HEK293 (cell line): ENCODE results near the gene CLCA1.

Source experiments
- CTCF ChIA-PET: fragments of 350-600 bp; formaldehyde crosslinking; extraction: SDS; loops from one replicate; lab custom pipeline; 2021; ENCODE audit warnings: antibody characterized with exemption; lab: Yijun Ruan, JAX
- POLR2A ChIA-PET: fragments of 300-600 bp; formaldehyde crosslinking; extraction: SDS; loops from one replicate; lab custom pipeline; 2020; ENCODE audit warnings: antibody characterized with exemption, inconsistent platforms; lab: Yijun Ruan, JAX
- H3K27ac ChIP-seq: fragments of 200-500 bp; sonication (Bioruptor generic); 2 replicates; pipeline ENCODE4 v1.5.1; 2014; ENCODE audit warnings: low read depth, low read length, control low read depth, inconsistent platforms; ENCODE audit errors: extremely low read depth
- H3K36me3 ChIP-seq, 2 experiments: fragments of 200-500 bp in 1 of 2; sonication (Bioruptor generic) in 1 of 2; 1 replicate in 1 of 2; 2 replicates in 1 of 2; pipeline ENCODE4 v1.5.1; 2014 to 2017; ENCODE audit warnings: inconsistent platforms in 2 of 2, low read length in 2 of 2; ENCODE audit not compliant: control insufficient read depth in 2 of 2, insufficient read depth in 1 of 2
- H3K4me1 ChIP-seq: fragments of 200-500 bp; sonication (Bioruptor generic); 2 replicates; pipeline ENCODE4 v1.5.1; 2014; ENCODE audit warnings: mild to moderate bottlenecking, low read length, inconsistent platforms; ENCODE audit not compliant: control insufficient read depth, insufficient read depth
- H3K4me3 ChIP-seq: 2 replicates; pipeline ENCODE4 v1.5.1; 2011; ENCODE audit warnings: low read depth, mild to moderate bottlenecking, control low read depth, low read length, moderate library complexity
- H3K9me3 ChIP-seq: fragments of 200-500 bp; sonication (Bioruptor generic); 2 replicates; pipeline ENCODE4 v1.5.1; 2014; ENCODE audit warnings: low read depth, low read length, inconsistent platforms; ENCODE audit not compliant: control insufficient read depth, insufficient read depth
- BCL11B ChIP-seq: fragments of 450-650 bp; formaldehyde crosslinking; IDR thresholded peaks from 2 replicates; pipeline ENCODE4 v1.5.1; 2016; ENCODE audit warnings: low read depth, missing biosample characterization, missing genetic modification characterization
- MYNN ChIP-seq: fragments of 450-650 bp; formaldehyde crosslinking; IDR thresholded peaks from 2 replicates; pipeline ENCODE4 v1.5.1; 2016; ENCODE audit warnings: missing biosample characterization, missing genetic modification characterization, borderline replicate concordance
- MZF1 ChIP-seq: fragments of 450-650 bp; formaldehyde crosslinking; IDR thresholded peaks from 2 replicates; pipeline ENCODE4 v1.5.1; 2017; ENCODE audit warnings: missing biosample characterization, missing genetic modification characterization, borderline replicate concordance
- PRDM6 ChIP-seq: fragments of 450-650 bp; formaldehyde crosslinking; IDR thresholded peaks from 2 replicates; pipeline ENCODE4 v1.5.1; 2017; ENCODE audit warnings: missing biosample characterization, missing genetic modification characterization
- TRIM28 ChIP-seq: IDR thresholded peaks from 2 replicates; pipeline ENCODE4 v1.6.1; 2011; ENCODE audit warnings: low read length, control low read depth, borderline replicate concordance
- YY2 ChIP-seq: fragments of 450-650 bp; formaldehyde crosslinking; IDR thresholded peaks from 2 replicates; pipeline ENCODE4 v1.5.1; 2016; ENCODE audit warnings: missing biosample characterization, missing genetic modification characterization
- ZBTB11 ChIP-seq: fragments of 450-650 bp; formaldehyde crosslinking; conservative IDR thresholded peaks from 2 replicates; pipeline ENCODE4 v1.5.1; 2016; ENCODE audit warnings: low read depth, missing biosample characterization, missing genetic modification characterization
- ZBTB21 ChIP-seq: fragments of 450-650 bp; formaldehyde crosslinking; IDR thresholded peaks from 2 replicates; pipeline ENCODE4 v1.5.1; 2017; ENCODE audit warnings: missing biosample characterization, missing genetic modification characterization
- ZFP69B ChIP-seq: fragments of 450-650 bp; formaldehyde crosslinking; IDR thresholded peaks from 2 replicates; pipeline ENCODE4 v1.5.1; 2016; ENCODE audit warnings: missing biosample characterization, missing genetic modification characterization
- ZNF140 ChIP-seq: fragments of 450-650 bp; formaldehyde crosslinking; IDR thresholded peaks from 2 replicates; pipeline ENCODE4 v1.5.1; 2016; ENCODE audit warnings: missing biosample characterization, missing genetic modification characterization
- ZNF157 ChIP-seq: fragments of 450-650 bp; formaldehyde crosslinking; IDR thresholded peaks from 2 replicates; pipeline ENCODE4 v1.5.1; 2016; ENCODE audit warnings: missing biosample characterization, missing genetic modification characterization
- ZNF2 ChIP-seq: fragments of 450-650 bp; formaldehyde crosslinking; IDR thresholded peaks from 2 replicates; pipeline ENCODE4 v1.5.1; 2016; ENCODE audit warnings: missing biosample characterization, missing genetic modification characterization
- ZNF266 ChIP-seq: fragments of 450-650 bp; formaldehyde crosslinking; IDR thresholded peaks from 2 replicates; pipeline ENCODE4 v1.5.1; 2016; ENCODE audit warnings: missing biosample characterization, missing genetic modification characterization, low read depth
- ZNF302 ChIP-seq: fragments of 450-650 bp; formaldehyde crosslinking; IDR thresholded peaks from 2 replicates; pipeline ENCODE4 v1.5.1; 2016; ENCODE audit warnings: missing biosample characterization, missing genetic modification characterization, low read depth
- ZNF362 ChIP-seq: fragments of 450-650 bp; formaldehyde crosslinking; IDR thresholded peaks from 2 replicates; pipeline ENCODE4 v1.5.1; 2016; ENCODE audit warnings: missing biosample characterization, missing genetic modification characterization
- ZNF654 ChIP-seq: fragments of 450-650 bp; formaldehyde crosslinking; IDR thresholded peaks from 2 replicates; pipeline ENCODE4 v1.5.1; 2016; ENCODE audit warnings: low read depth, missing biosample characterization, missing genetic modification characterization
- ZNF658 ChIP-seq: fragments of 450-650 bp; formaldehyde crosslinking; IDR thresholded peaks from 2 replicates; pipeline ENCODE4; 2016; ENCODE audit warnings: missing biosample characterization, missing genetic modification characterization
- ZNF664 ChIP-seq: fragments of 450-650 bp; formaldehyde crosslinking; IDR thresholded peaks from 2 replicates; pipeline ENCODE4 v1.5.1; 2016; ENCODE audit warnings: missing biosample characterization, missing genetic modification characterization
- ZNF791 ChIP-seq: fragments of 450-650 bp; formaldehyde crosslinking; IDR thresholded peaks from 2 replicates; pipeline ENCODE4 v1.5.1; 2016; ENCODE audit warnings: missing biosample characterization, missing genetic modification characterization
- TF ChIP-seq, protein P1 (sequence below): fragments of 450-650 bp; formaldehyde crosslinking; IDR thresholded peaks from 2 replicates; pipeline ENCODE4 v1.5.1; 2016; ENCODE audit warnings: missing biosample characterization, missing genetic modification characterization
- TF ChIP-seq, protein P2 (sequence below): fragments of 450-650 bp; formaldehyde crosslinking; optimal IDR thresholded peaks from 2 replicates; pipeline ENCODE3; 2016; ENCODE audit warnings: missing biosample characterization, mild to moderate bottlenecking, missing genetic modification characterization

Gene CLCA1

DNA sequence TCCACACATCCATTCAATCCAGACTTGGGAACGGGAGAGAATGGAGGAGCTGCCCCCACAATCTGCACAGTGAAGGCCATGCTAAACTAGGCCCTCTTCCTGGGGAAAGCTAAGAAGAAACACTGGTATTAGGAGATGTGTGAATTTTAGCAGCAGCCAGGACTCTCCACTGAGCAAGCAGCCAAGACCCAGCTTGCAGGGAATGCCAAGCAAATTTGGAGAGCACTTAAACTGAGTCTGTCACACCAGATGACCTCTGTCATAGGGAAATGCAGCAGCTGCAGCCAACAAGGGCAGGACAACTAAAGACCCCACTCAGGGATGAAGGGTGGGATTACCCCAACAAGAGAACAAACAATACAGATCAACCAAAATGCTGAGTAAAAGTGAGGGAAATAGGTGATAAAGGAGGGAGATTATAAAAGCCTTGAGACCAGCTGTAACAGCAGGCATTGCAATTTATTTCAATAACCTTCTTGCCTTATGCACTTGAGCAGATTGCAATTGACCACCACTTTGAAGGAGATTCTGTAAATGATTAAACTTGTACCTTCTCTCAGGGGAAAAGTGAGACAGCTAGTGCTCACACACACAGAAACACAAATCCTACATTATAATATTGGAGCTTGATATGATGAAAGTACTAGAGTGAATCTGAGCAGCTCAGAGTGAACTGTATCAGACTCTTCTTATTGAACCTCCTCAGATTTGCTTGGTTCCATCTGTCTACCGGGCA, 2.5 kb upstream of the CLCA1 start (continued):
- TF ChIP-seq, protein P1, sequence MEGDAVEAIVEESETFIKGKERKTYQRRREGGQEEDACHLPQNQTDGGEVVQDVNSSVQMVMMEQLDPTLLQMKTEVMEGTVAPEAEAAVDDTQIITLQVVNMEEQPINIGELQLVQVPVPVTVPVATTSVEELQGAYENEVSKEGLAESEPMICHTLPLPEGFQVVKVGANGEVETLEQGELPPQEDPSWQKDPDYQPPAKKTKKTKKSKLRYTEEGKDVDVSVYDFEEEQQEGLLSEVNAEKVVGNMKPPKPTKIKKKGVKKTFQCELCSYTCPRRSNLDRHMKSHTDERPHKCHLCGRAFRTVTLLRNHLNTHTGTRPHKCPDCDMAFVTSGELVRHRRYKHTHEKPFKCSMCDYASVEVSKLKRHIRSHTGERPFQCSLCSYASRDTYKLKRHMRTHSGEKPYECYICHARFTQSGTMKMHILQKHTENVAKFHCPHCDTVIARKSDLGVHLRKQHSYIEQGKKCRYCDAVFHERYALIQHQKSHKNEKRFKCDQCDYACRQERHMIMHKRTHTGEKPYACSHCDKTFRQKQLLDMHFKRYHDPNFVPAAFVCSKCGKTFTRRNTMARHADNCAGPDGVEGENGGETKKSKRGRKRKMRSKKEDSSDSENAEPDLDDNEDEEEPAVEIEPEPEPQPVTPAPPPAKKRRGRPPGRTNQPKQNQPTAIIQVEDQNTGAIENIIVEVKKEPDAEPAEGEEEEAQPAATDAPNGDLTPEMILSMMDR (tag by site-specific recombination): no peak

DNA sequence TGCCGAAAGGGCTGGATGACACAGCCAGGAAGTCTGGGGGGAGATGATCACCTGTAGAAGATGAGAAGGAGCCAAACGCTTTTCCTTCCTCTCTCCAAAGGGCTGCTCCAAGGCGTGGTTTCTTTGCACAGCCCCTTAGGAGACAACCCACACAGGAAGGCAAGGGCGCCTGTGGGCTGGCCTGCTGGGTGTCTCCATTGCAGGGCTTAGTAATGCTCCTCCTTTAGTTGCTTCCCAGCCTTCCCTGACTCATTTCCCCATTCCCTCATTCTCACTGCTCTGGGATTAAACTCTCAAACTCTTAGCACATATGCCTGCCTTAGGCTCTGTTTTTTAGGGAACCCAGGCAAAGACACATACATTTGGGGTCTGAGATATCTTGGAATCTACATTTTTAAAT, 1.7 kb upstream of the CLCA1 start:
- no peaks in the 10 kb centered on the region for H3K4me1 ChIP-seq
- no peaks in the 10 kb centered on the region for H3K36me3 ChIP-seq
- TF ChIP-seq PRDM6 (tag by site-specific recombination) (no peak), MYNN (tag by site-specific recombination) (no peak), BCL11B (tag by site-specific recombination) (no peak), ZNF362 (tag by site-specific recombination) (no peak), ZFP69B (no peak), ZNF654 (tag by site-specific recombination) (no peak), ZNF266 (tag by site-specific recombination) (no peak), ZNF791 (tag by site-specific recombination) (no peak), ZNF302 (tag by site-specific recombination) (no peak), ZNF2 (no peak), MZF1 (tag by site-specific recombination) (no peak), ZBTB21 (tag by site-specific recombination) (no peak), ZNF140 (tag by site-specific recombination) (no peak), ZNF658 (tag by site-specific recombination) (no peak), ZNF157 (no peak), ZBTB11 (tag by site-specific recombination) (no peak), TRIM28 (no peak), ZNF664 (no peak), YY2 (tag by site-specific recombination) (no peak)
- TF ChIP-seq, protein P2, sequence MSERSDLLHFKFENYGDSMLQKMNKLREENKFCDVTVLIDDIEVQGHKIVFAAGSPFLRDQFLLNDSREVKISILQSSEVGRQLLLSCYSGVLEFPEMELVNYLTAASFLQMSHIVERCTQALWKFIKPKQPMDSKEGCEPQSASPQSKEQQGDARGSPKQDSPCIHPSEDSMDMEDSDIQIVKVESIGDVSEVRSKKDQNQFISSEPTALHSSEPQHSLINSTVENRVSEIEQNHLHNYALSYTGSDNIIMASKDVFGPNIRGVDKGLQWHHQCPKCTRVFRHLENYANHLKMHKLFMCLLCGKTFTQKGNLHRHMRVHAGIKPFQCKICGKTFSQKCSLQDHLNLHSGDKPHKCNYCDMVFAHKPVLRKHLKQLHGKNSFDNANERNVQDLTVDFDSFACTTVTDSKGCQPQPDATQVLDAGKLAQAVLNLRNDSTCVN (tag by site-specific recombination): no peak
- H3K4me3 ChIP-seq: no peak overlapping the region
- no peaks in the 10 kb centered on the region for H3K9me3 ChIP-seq
- CTCF ChIA-PET: interaction anchor here (0.6 to 1.0 kb wide), 2 partner anchors 19 to 41 kb away, joined by 3 read pairs; no protein-coding TSS in a partner anchor
- H3K27ac ChIP-seq: no peak overlapping the region
- POLR2A ChIA-PET: no interaction called here
